Keratinocyte (primary cell): ENCODE results near the gene PARP3. TPM values are rescaled to one million over a fixed set of nuclear protein-coding genes. Genes with fewer than 3 reads are reported as not detected.

ENCODE experiments used
- DNase-seq: peaks from one replicate; pipeline ENCODE4 v3.0.0-alpha.2; 2011; ENCODE audit warnings: low read depth, missing footprints, low spot score
- FAIRE-seq: peaks from 2 replicates; lab custom pipeline; 2011; peaks lifted over from hg19 to GRCh38; lab: Jason Lieb, UNC
- H2AFZ ChIP-seq: 2 replicates; pipeline ENCODE4 v1.6.0; 2012; ENCODE audit warnings: low read length, control low read depth, inconsistent platforms; ENCODE audit not compliant: control insufficient read depth
- H3K27ac ChIP-seq: 2 replicates; pipeline ENCODE4 v1.5.1; 2011; ENCODE audit warnings: low read length; ENCODE audit not compliant: control insufficient read depth, insufficient read depth
- H3K27me3 ChIP-seq: 3 replicates; pipeline ENCODE4 v1.6.0; 2011; ENCODE audit warnings: low read length; ENCODE audit not compliant: control insufficient read depth, insufficient read depth; ENCODE audit errors: extremely low read depth
- H3K36me3 ChIP-seq, 2 experiments: 2 replicates in 1 of 2; 3 replicates in 1 of 2; pipeline ENCODE4 v1.5.1; 2011; ENCODE audit warnings: low read length in 2 of 2, mild to moderate bottlenecking in 1 of 2; ENCODE audit not compliant: control insufficient read depth in 2 of 2, insufficient read depth in 2 of 2; ENCODE audit errors: extremely low read depth in 1 of 2
- H3K4me1 ChIP-seq: 3 replicates; pipeline ENCODE4 v1.5.1; 2011; ENCODE audit warnings: low read length; ENCODE audit not compliant: control insufficient read depth, insufficient read depth; ENCODE audit errors: extremely low read depth
- H3K4me2 ChIP-seq: 3 replicates; pipeline ENCODE4 v1.6.0; 2011; ENCODE audit warnings: low read depth, low read length; ENCODE audit not compliant: control insufficient read depth, insufficient read depth; ENCODE audit errors: extremely low read depth
- H3K4me3 ChIP-seq, 3 experiments: fragments of 200-600 bp in 1 of 3; sonication (generic) in 1 of 3; 2 replicates in 2 of 3; 3 replicates in 1 of 3; pipeline ENCODE4 v1.5.1; 2011 to 2016; ENCODE audit warnings: low read length in 3 of 3, mild to moderate bottlenecking in 3 of 3, control low read depth in 2 of 3, inconsistent platforms in 1 of 3, low read depth in 1 of 3, mixed read lengths in 1 of 3, mixed run types in 1 of 3, moderate library complexity in 1 of 3; ENCODE audit not compliant: control insufficient read depth in 2 of 3, insufficient read depth in 2 of 3; ENCODE audit errors: extremely low read depth in 1 of 3
- H3K79me2 ChIP-seq: 2 replicates; pipeline ENCODE4 v1.6.0; 2012; ENCODE audit warnings: low read length; ENCODE audit not compliant: control insufficient read depth, insufficient read depth
- H3K9ac ChIP-seq: 3 replicates; pipeline ENCODE4 v1.6.0; 2011; ENCODE audit warnings: low read length; ENCODE audit not compliant: control insufficient read depth, insufficient read depth; ENCODE audit errors: extremely low read depth
- H3K9me1 ChIP-seq: 3 replicates; pipeline ENCODE4 v1.6.0; 2011; ENCODE audit warnings: low read length; ENCODE audit not compliant: control insufficient read depth, insufficient read depth; ENCODE audit errors: extremely low read depth
- H3K9me3 ChIP-seq: 2 replicates; pipeline ENCODE4 v1.5.1; 2012; ENCODE audit warnings: low read depth, low read length; ENCODE audit not compliant: control insufficient read depth
- H4K20me1 ChIP-seq: 3 replicates; pipeline ENCODE4 v1.6.0; 2011; ENCODE audit warnings: low read length; ENCODE audit not compliant: control insufficient read depth, insufficient read depth; ENCODE audit errors: extremely low read depth
- EZH2 ChIP-seq: IDR thresholded peaks from one replicate; pipeline ENCODE4 v1.6.1; 2012; ENCODE audit warnings: inconsistent platforms, mild to moderate bottlenecking, low read length, moderate library complexity
- dilution Hi-C: fragments of 300-500 bp; cut with MboI; formaldehyde crosslinking; loops from one replicate; pipeline ENCODE4 v1.7.0; 2020; ENCODE audit warnings: low sequenced_read_pairs; ENCODE audit not compliant: extremely low pct_ligation_motif_present
- polyA plus RNA-seq, 5 experiments: library from polyadenylated mRNA; depleted of rRNA in 3 of 5; stranded (reverse) in 3 of 5; stranded (forward) in 1 of 5; unstranded in 1 of 5; fragments of >200 nt; gene quantifications; 1 replicate in 1 of 5; 2 replicates in 3 of 5; 3 replicates in 1 of 5; pipeline versions ENCODE4 v1.2.1 to v1.2.3, GENCODE V29; 2011 to 2012; ENCODE audit warnings: missing spikeins in 2 of 5, low read depth in 1 of 5, low replicate concordance in 1 of 5
- TF ChIP-seq, protein P1 (sequence below), 3 experiments: IDR thresholded peaks in 1 of 3; conservative IDR thresholded peaks in 1 of 3; optimal IDR thresholded peaks in 1 of 3; 2 replicates in 2 of 3; 3 replicates in 1 of 3; pipeline versions ENCODE3 to v1.5.1; 2011; ENCODE audit warnings: low read length in 3 of 3, mild to moderate bottlenecking in 3 of 3, moderate library complexity in 2 of 3, control low read depth in 1 of 3, inconsistent platforms in 1 of 3; ENCODE audit not compliant: insufficient read depth in 2 of 3; ENCODE audit errors: extremely low read depth in 1 of 3

Gene PARP3
- polyA plus RNA-seq, 1 donor (not counting 4 experiments of a cell fraction or from before 2014, with no cell fraction given): 6.4 TPM

DNA sequence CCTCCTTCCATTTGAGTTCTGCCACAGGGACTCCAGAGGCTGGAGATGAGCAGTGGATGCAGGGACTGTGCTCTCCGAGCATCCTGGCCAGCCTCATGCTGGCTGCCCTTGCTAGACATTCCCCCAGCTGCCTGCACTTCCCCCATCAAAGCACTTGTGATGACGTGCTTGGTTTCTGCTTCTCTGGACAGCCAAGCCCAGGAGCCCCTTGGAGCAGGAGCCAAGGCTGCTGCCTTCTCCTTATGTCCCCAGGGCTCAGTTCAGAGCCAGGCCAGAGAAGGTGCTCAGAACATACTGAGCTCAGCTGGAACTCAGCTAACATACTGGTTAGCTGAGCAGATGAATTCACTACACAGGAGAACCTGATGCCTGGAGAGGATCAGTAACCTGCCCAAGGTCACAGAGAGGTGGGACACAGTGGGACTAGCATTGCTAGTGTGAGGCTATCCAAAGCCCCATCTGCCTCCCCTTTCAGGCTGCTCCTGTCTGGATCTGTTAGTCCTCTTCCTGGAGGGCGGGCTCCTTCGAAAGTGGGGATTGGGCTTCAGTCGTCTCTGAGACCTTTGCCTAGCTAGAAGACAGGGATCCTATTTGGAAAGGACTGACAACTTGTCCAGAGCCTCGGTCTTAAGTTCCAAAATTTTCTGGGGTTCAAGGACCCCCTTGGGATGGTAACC lies 20.8 kb downstream of the PARP3 start:
- H3K36me3 ChIP-seq: peaks cover 0 to 25% of the 10 kb centered on the region in 2 experiments
- no peaks in the 10 kb centered on the region for H3K27me3 ChIP-seq
- peaks cover 2% of the 10 kb centered on the region for H3K4me1 ChIP-seq
- no peaks in the 10 kb centered on the region for H3K9me1 ChIP-seq
- DNase-seq (no peak), FAIRE-seq (no peak)
- no peaks in the 10 kb centered on the region for H3K9me3 ChIP-seq
- no peak overlapping the region for H3K4me3 ChIP-seq
- no peak for TF ChIP-seq EZH2
- TF ChIP-seq, protein P1, sequence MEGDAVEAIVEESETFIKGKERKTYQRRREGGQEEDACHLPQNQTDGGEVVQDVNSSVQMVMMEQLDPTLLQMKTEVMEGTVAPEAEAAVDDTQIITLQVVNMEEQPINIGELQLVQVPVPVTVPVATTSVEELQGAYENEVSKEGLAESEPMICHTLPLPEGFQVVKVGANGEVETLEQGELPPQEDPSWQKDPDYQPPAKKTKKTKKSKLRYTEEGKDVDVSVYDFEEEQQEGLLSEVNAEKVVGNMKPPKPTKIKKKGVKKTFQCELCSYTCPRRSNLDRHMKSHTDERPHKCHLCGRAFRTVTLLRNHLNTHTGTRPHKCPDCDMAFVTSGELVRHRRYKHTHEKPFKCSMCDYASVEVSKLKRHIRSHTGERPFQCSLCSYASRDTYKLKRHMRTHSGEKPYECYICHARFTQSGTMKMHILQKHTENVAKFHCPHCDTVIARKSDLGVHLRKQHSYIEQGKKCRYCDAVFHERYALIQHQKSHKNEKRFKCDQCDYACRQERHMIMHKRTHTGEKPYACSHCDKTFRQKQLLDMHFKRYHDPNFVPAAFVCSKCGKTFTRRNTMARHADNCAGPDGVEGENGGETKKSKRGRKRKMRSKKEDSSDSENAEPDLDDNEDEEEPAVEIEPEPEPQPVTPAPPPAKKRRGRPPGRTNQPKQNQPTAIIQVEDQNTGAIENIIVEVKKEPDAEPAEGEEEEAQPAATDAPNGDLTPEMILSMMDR (optimal IDR thresholded peaks at IDR 0.05 in 1 of 3, IDR thresholded peaks at IDR 0.05 in 1 of 3, conservative IDR thresholded peaks at IDR 0.05 in 1 of 3; ENCODE audit: extremely low read depth in 1 of 3, insufficient read depth in 2 of 3, low read length in 3 of 3): no peak
- H3K27ac ChIP-seq: no peak overlapping the region
- H4K20me1 ChIP-seq: no peaks in the 10 kb centered on the region
- no peaks in the 10 kb centered on the region for H3K79me2 ChIP-seq
- dilution Hi-C loops: no loop called here
- H2AFZ ChIP-seq: no peak overlapping the region
- H3K9ac ChIP-seq: no peak overlapping the region
- H3K4me2 ChIP-seq: no peak overlapping the region

DNA sequence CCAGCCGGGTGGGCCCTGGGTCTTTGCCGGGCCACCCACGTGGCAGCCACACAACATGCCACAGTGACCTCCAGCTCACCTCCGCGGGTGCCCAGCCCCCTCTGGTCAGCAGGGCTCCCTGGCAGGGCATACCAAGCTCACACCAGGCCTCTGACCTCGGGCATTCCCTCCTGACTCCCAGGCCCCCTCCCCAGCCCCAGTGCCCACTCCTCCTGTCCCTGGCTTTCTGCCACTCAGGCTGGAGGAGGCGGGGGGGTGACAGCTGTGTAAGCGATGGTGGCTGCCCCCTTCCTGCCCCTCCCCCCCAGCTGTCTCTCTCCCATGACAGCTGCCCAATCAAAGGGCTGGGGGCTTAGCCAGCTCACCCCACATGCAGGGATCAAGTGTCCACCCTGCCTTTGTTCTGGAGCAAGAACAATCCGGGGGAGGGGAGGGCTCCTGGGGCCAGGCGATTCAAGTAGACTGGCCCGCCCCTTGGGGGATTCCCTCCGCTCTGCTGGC lies 21.8 kb downstream of the PARP3 start:
- no peaks in the 10 kb centered on the region for H3K79me2 ChIP-seq
- H3K4me1 ChIP-seq: peaks cover 4% of the 10 kb centered on the region
- no peak overlapping the region for H3K27ac ChIP-seq
- TF ChIP-seq, protein P1 (optimal IDR thresholded peaks at IDR 0.05 in 1 of 3, IDR thresholded peaks at IDR 0.05 in 1 of 3, conservative IDR thresholded peaks at IDR 0.05 in 1 of 3; ENCODE audit: extremely low read depth in 1 of 3, insufficient read depth in 2 of 3, low read length in 3 of 3): no peak
- TF ChIP-seq EZH2: no peak
- no peak overlapping the region for H2AFZ ChIP-seq
- dilution Hi-C loops: no loop called here
- no peaks in the 10 kb centered on the region for H3K9me3 ChIP-seq
- DNase-seq: no peak
- no peak overlapping the region for H3K9ac ChIP-seq
- H3K9me1 ChIP-seq: no peaks in the 10 kb centered on the region
- no peaks in the 10 kb centered on the region for H4K20me1 ChIP-seq
- H3K36me3 ChIP-seq: peaks cover 0 to 19% of the 10 kb centered on the region in 2 experiments
- no peak overlapping the region for H3K4me2 ChIP-seq
- no peak overlapping the region for H3K4me3 ChIP-seq
- H3K27me3 ChIP-seq: no peaks in the 10 kb centered on the region
- FAIRE-seq: no peak
